GM12875 (cell line): Measurements from ENCODE around the gene MCM3AP.

ENCODE experiments used
- H3K4me3 ChIP-seq: one replicate; pipeline ENCODE4 v1.5.1; 2011; ENCODE audit warnings: low read depth, low read length, control low read depth
- TF ChIP-seq, protein P1 (sequence below): IDR thresholded peaks from 2 replicates; pipeline ENCODE4 v1.5.1; 2011; ENCODE audit warnings: low read depth, mild to moderate bottlenecking, control low read depth, inconsistent platforms, low read length, moderate library complexity, borderline replicate concordance; ENCODE audit not compliant: insufficient read depth

Gene MCM3AP

DNA sequence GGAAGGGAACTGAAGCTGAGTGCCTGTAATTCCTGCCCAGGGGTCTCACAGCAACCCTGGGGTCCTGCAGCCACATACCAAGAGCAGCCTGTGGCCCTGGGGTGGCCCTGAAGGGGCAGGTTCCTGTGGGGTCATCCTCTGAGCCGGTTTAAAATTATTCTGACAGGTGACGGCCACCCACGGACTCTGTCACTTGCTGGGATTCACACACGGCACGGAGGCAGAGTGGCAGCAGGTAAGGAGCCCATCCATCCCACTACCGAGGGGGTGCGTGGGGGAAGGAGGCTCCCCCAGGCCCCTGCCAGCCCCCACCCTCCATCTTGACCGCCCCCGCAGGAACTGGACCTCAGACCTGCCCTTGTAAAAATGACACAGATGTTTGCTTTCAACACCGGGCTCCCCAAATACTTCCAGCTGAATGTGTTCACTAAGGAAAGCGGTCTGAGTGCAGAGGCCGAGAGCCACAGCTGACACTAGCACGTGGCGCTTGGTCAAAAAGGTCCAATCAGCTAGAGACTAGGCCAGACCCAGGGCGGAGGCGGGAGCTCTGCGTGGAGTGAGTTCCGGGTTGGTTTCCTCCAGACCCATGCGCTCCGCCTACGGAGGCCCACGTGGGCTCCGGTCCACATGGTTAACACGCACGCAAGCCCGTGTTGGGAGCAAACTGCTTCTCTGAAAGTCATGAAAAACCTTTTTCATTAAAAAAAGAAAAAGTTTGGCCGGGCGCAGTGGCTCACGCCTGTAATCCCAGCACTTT is 10.8 kb upstream of the MCM3AP start:
- no peak overlapping the region for H3K4me3 ChIP-seq

DNA sequence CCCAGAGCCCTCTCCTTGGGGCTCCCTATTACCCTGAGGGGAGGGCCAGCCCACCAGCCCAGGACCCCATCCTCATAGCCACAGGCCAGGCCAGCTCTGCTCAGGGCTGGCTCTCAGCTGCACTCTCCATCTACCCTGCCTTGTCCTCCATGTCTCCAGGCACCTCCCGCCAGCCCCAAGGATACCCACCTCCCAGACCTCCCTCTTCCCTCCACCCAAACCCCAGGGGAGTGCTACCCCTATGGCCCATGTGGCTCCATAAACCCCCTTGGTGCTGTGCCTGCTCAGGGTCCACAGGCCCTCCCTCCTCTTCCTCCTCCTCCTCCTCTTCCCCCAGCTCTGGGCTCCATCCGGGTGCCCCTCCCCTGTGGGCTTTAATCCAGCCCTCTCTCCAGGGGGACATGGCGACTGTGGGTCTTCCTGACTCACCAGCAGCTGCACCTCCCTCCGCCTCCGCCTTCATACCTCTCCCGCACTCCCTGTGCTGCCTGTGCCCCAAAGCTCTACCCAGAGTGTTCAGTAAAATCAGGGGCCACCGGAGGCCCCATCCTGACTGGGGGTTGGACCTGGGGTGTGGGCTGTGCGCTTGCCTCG is 9.9 kb upstream of the MCM3AP start:
- TF ChIP-seq, protein P1, sequence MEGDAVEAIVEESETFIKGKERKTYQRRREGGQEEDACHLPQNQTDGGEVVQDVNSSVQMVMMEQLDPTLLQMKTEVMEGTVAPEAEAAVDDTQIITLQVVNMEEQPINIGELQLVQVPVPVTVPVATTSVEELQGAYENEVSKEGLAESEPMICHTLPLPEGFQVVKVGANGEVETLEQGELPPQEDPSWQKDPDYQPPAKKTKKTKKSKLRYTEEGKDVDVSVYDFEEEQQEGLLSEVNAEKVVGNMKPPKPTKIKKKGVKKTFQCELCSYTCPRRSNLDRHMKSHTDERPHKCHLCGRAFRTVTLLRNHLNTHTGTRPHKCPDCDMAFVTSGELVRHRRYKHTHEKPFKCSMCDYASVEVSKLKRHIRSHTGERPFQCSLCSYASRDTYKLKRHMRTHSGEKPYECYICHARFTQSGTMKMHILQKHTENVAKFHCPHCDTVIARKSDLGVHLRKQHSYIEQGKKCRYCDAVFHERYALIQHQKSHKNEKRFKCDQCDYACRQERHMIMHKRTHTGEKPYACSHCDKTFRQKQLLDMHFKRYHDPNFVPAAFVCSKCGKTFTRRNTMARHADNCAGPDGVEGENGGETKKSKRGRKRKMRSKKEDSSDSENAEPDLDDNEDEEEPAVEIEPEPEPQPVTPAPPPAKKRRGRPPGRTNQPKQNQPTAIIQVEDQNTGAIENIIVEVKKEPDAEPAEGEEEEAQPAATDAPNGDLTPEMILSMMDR = no peak

More for the DNA sequence above, 10.8 kb upstream of the MCM3AP start:
- TF ChIP-seq, protein P1 = no peak

GRCh38 chr21:46294647-46295176 is 9.3 kb upstream of the MCM3AP start:
- H3K4me3 ChIP-seq = no peak overlapping the region
- TF ChIP-seq, protein P1 = no peak

More for the DNA sequence above, 9.9 kb upstream of the MCM3AP start:
- no peak overlapping the region for H3K4me3 ChIP-seq

DNA sequence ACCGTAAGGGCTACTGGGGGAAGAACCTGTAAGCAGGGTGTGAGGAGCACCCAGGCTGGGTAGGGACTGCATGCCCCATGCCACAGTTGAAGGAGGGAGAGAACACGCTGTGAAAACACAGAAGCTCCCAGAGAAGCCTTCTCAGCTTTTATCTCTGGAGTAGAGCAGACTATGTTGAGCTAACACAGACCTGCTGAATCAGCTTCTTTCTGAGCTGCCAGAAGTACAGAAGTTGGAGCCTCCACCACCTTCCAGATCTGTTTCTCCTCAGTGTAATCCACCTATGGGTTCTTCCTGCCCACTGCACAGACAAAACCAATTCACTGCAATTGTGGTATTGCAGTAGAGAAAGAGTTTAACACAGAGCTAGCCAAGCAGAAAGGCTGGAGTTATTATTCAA is 6.2 kb upstream of the MCM3AP start:
- TF ChIP-seq, protein P1 = no peak
- no peak overlapping the region for H3K4me3 ChIP-seq

GRCh38 chr21:46289655-46290179 is 4.3 kb upstream of the MCM3AP start:
- TF ChIP-seq, protein P1 = no peak

DNA sequence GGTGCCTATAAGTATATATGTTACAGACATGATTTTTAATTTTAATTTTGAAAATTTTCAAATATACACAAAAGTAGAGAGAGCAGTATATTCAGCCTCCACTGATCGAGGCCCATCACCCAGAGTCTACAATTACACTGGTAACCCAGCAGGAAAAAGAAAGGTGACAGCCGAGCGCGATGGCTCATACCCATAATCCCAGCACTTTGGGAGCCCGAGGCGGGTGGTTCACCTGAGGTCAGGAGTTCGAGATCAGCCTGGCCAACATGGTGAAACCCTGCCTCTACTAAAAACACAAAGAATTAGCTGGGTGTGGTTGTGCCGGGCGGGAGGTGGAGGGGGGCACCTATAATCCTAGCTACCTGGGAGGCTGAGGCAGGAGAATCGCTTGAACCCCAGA is 2.1 kb upstream of the MCM3AP start:
- H3K4me3 ChIP-seq = no peak overlapping the region

More at GRCh38 chr21:46289655-46290179, 4.3 kb upstream of the MCM3AP start:
- no peak overlapping the region for H3K4me3 ChIP-seq

More for the DNA sequence above, 2.1 kb upstream of the MCM3AP start:
- TF ChIP-seq, protein P1 = no peak
